H1 (cell line): ENCODE results near the gene DLG4. TPM values are rescaled to one million over a fixed set of nuclear protein-coding genes. Genes with fewer than 3 reads are reported as not detected.

ENCODE experiments used
- ATF2 ChIP-seq: IDR thresholded peaks from 2 replicates; pipeline ENCODE4 v1.6.1; 2012; ENCODE audit warnings: low read length, inconsistent platforms
- BACH1 ChIP-seq: IDR thresholded peaks from 2 replicates; pipeline ENCODE4 v1.6.1; 2012; ENCODE audit warnings: low read length, improper control_type of control experiment
- SP1 ChIP-seq: IDR thresholded peaks from 2 replicates; pipeline ENCODE4 v1.6.1; 2011; ENCODE audit warnings: low read depth, low read length
- polyA plus RNA-seq, 7 experiments: library from polyadenylated mRNA; depleted of rRNA in 3 of 7; stranded (reverse) in 5 of 7; unstranded in 2 of 7; fragments of >200 nt in 5 of 7; fragments of 200-250 nt in 2 of 7; gene quantifications; 1 replicate in 5 of 7; 2 replicates in 1 of 7; 4 replicates in 1 of 7; pipeline versions ENCODE4 v1.2.1 to v1.2.3, GENCODE V29; 2011 to 2013; ENCODE audit warnings: missing spikeins in 2 of 7, mixed read lengths in 2 of 7
- total RNA-seq: library from RNA; stranded (reverse); fragmentation: NEBNext Ultra II Directional; extraction: Animal tissue kit (Norgen Biotek cat#: 25700); gene quantifications from 2 replicates; pipeline ENCODE4 v1.2.1, GENCODE V29; 2021

Gene DLG4
- total and polyA plus RNA-seq, 2 of the 8 experiments (the other 6 are each of a cell fraction or from before 2014, with no cell fraction given), result 18.9 to 45.9 TPM

- TF ChIP-seq ATF2, result peak; percentile 86; the same call in 1 of the 2 replicates
- no peak for TF ChIP-seq BACH1
- peak; percentile 89 for TF ChIP-seq SP1
Measured at GRCh38 chr17:7242717-7243452, 23.2 kb upstream of the DLG4 start (continued).
